ENCODE measurements around the gene CIAO3. TPM values are rescaled to one million over a fixed set of nuclear protein-coding genes. Genes with fewer than 3 reads are reported as not detected.

Gene CIAO3
- total RNA-seq, 1 experiment from 2014 or later: 50.9 TPM

DNA sequence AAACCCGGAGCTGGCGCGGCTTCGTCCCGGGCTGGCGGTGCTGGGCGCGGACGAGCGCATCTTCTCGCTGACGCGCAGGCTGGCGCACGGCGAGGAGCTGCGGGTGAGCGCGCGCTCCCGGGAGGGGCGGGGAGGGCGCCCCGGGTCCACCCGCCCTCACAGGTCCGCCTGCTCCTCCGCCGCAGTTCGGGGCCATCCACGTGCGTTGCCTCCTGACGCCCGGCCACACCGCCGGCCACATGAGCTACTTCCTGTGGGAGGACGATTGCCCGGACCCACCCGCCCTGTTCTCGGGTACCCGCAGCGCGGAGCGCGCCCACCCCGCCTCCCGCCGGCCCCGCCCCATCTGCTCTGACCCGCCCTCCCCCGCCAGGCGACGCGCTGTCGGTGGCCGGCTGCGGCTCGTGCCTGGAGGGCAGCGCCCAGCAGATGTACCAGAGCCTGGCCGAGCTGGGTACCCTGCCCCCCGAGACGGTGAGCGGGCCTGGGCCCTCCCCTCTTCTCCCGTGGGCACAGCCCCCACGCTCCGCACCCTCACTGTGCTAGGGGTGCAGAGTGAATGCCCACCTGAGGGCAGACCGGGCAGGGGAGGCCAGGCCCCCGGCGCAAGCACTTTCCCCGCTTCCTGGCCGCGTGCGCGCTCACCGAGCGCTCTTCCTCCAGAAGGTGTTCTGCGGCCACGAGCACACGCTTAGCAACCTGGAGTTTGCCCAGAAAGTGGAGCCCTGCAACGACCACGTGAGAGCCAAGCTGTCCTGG, 12.5 kb downstream of the CIAO3 start (continued):
- TF ChIP-seq AR (CRISPR knock-in tag; IDR thresholded peaks at IDR 0.05) (no peak), PRRX2 (CRISPR knock-in tag; IDR thresholded peaks at IDR 0.05) (no peak), ZBTB43 (CRISPR knock-in tag; IDR thresholded peaks at IDR 0.05) (no peak), TEAD1 (CRISPR knock-in tag; IDR thresholded peaks at IDR 0.05) (peak; percentile 59; the same call in 1 of the 2 replicates), MYBL2 (CRISPR knock-in tag; IDR thresholded peaks at IDR 0.05) (no peak; the same call in 1 of the 2 replicates), ZNF671 (CRISPR knock-in tag; IDR thresholded peaks at IDR 0.05) (no peak), MAX (CRISPR knock-in tag; IDR thresholded peaks at IDR 0.05) (peak; percentile 83; the same call in 1 of the 2 replicates), ZNF219 (CRISPR knock-in tag; IDR thresholded peaks at IDR 0.05; ENCODE audit: borderline replicate concordance) (0 out of 2 replicates have a peak, but pooled peaks have one; percentile 47), SMAD4 (CRISPR knock-in tag; IDR thresholded peaks at IDR 0.05) (no peak), NR2C2 (CRISPR knock-in tag; IDR thresholded peaks at IDR 0.05) (no peak), NR3C1 (CRISPR knock-in tag; conservative IDR thresholded peaks at IDR 0.05; ENCODE audit: low read depth) (no peak), E2F1 (CRISPR knock-in tag; IDR thresholded peaks at IDR 0.05) (0 out of 2 replicates have a peak, but pooled peaks have one; percentile 8), HMGA2 (CRISPR knock-in tag; IDR thresholded peaks at IDR 0.05) (no peak), AFF4 (CRISPR knock-in tag; IDR thresholded peaks at IDR 0.05; ENCODE audit: borderline replicate concordance) (no peak), NFE2L1 (CRISPR knock-in tag; IDR thresholded peaks at IDR 0.05) (no peak), ZNF121 (CRISPR knock-in tag; IDR thresholded peaks at IDR 0.05) (no peak), ZNF423 (CRISPR knock-in tag; IDR thresholded peaks at IDR 0.05) (no peak), CBFB (CRISPR knock-in tag; IDR thresholded peaks at IDR 0.05; ENCODE audit: low read depth) (no peak), ZNF396 (CRISPR knock-in tag; IDR thresholded peaks at IDR 0.05; ENCODE audit: borderline replicate concordance) (no peak), NFYB (CRISPR knock-in tag; conservative IDR thresholded peaks at IDR 0.05; ENCODE audit: low read depth) (no peak), NFATC4 (CRISPR knock-in tag; IDR thresholded peaks at IDR 0.05) (no peak)
- TF ChIP-seq, protein P1, sequence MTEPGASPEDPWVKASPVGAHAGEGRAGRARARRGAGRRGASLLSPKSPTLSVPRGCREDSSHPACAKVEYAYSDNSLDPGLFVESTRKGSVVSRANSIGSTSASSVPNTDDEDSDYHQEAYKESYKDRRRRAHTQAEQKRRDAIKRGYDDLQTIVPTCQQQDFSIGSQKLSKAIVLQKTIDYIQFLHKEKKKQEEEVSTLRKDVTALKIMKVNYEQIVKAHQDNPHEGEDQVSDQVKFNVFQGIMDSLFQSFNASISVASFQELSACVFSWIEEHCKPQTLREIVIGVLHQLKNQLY (CRISPR knock-in tag; IDR thresholded peaks at IDR 0.05): no peak
- TF ChIP-seq, protein P2, sequence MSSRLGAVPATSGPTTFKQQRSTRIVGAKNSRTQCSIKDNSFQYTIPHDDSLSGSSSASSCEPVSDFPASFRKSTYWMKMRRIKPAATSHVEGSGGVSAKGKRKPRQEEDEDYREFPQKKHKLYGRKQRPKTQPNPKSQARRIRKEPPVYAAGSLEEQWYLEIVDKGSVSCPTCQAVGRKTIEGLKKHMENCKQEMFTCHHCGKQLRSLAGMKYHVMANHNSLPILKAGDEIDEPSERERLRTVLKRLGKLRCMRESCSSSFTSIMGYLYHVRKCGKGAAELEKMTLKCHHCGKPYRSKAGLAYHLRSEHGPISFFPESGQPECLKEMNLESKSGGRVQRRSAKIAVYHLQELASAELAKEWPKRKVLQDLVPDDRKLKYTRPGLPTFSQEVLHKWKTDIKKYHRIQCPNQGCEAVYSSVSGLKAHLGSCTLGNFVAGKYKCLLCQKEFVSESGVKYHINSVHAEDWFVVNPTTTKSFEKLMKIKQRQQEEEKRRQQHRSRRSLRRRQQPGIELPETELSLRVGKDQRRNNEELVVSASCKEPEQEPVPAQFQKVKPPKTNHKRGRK (CRISPR knock-in tag; IDR thresholded peaks at IDR 0.05; ENCODE audit: borderline replicate concordance): no peak
- TF ChIP-seq, protein P3, sequence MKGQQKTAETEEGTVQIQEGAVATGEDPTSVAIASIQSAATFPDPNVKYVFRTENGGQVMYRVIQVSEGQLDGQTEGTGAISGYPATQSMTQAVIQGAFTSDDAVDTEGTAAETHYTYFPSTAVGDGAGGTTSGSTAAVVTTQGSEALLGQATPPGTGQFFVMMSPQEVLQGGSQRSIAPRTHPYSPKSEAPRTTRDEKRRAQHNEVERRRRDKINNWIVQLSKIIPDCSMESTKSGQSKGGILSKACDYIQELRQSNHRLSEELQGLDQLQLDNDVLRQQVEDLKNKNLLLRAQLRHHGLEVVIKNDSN (CRISPR knock-in tag; IDR thresholded peaks at IDR 0.05): peak; percentile 66; the same call in 1 of the 2 replicates
- TF ChIP-seq, protein P4, sequence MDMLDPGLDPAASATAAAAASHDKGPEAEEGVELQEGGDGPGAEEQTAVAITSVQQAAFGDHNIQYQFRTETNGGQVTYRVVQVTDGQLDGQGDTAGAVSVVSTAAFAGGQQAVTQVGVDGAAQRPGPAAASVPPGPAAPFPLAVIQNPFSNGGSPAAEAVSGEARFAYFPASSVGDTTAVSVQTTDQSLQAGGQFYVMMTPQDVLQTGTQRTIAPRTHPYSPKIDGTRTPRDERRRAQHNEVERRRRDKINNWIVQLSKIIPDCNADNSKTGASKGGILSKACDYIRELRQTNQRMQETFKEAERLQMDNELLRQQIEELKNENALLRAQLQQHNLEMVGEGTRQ (CRISPR knock-in tag; IDR thresholded peaks at IDR 0.05): no peak
